HepG2 (cell line): ENCODE measurements around the gene MIGA2.

Experiments used
- ADNP ChIP-seq: sonication (generic); formaldehyde crosslinking; IDR thresholded peaks from 2 replicates; pipeline ENCODE4 v1.4.0; 2020; ENCODE audit warnings: missing genetic modification reagents
- AKAP8 ChIP-seq: sonication (generic); formaldehyde crosslinking; IDR thresholded peaks from 2 replicates; pipeline ENCODE4 v1.5.1; 2020; ENCODE audit warnings: mild to moderate bottlenecking, missing genetic modification reagents
- EP300 ChIP-seq, 3 experiments: sonication (generic) in 1 of 3; formaldehyde crosslinking in 1 of 3; IDR thresholded peaks; 2 replicates each; pipeline versions ENCODE4 v1.5.1 to v1.6.1; 2011 to 2020; ENCODE audit warnings: low read depth in 2 of 3, low read length in 2 of 3, borderline replicate concordance in 1 of 3, improper control_type of control experiment in 1 of 3, mild to moderate bottlenecking in 1 of 3, missing genetic modification reagents in 1 of 3, moderate library complexity in 1 of 3
- EZH2 ChIP-seq: conservative IDR thresholded peaks from 2 replicates; pipeline ENCODE4 v1.6.1; 2012; ENCODE audit warnings: mild to moderate bottlenecking, low read depth, low read length, moderate library complexity
- FOXK2 ChIP-seq: fragments of 450-650 bp; IDR thresholded peaks from 2 replicates; pipeline ENCODE4 v1.6.1; 2016
- JUND ChIP-seq: sonication (generic); formaldehyde crosslinking; IDR thresholded peaks from 2 replicates; pipeline ENCODE4 v1.8.0; 2022; ENCODE audit warnings: mild to moderate bottlenecking, missing genetic modification reagents
- MYC ChIP-seq: sonication (generic); formaldehyde crosslinking; IDR thresholded peaks from 2 replicates; pipeline ENCODE4 v1.9.0; 2021; ENCODE audit warnings: missing genetic modification reagents, borderline replicate concordance
- NFYB ChIP-seq: sonication (generic); formaldehyde crosslinking; IDR thresholded peaks from 2 replicates; pipeline ENCODE4 v1.4.0; 2020; ENCODE audit warnings: missing genetic modification reagents
- ZNF143 ChIP-seq: sonication (generic); formaldehyde crosslinking; IDR thresholded peaks from 2 replicates; pipeline ENCODE4 v1.4.0; 2020; ENCODE audit warnings: missing genetic modification reagents
- ZNF280B ChIP-seq: sonication (generic); formaldehyde crosslinking; IDR thresholded peaks from 2 replicates; pipeline ENCODE4 v1.5.0; 2020; ENCODE audit warnings: missing genetic modification reagents, mild to moderate bottlenecking, borderline replicate concordance

GRCh38 chr9:129074106-129074505 lies 37.7 kb downstream of the MIGA2 start:
- TF ChIP-seq EP300 (IDR thresholded peaks at IDR 0.05; ENCODE audit: low read depth in 2 of 2, low read length in 2 of 2) (no peak), EP300 (CRISPR knock-in tag; IDR thresholded peaks at IDR 0.05; ENCODE audit: borderline replicate concordance) (no peak), ZNF280B (no peak), NFYB (CRISPR knock-in tag) (no peak), FOXK2 (no peak), ZNF143 (CRISPR knock-in tag) (no peak), ADNP (no peak), EZH2 (no peak), MYC (CRISPR knock-in tag) (no peak), AKAP8 (CRISPR knock-in tag) (no peak), JUND (no peak)
